ENCODE measurements around the gene ESRRA. TPM values are rescaled to one million over a fixed set of nuclear protein-coding genes. Genes with fewer than 3 reads are reported as not detected.

Gene ESRRA
- total RNA-seq, 2 experiments from 2014 or later = 10.9 to 12.0 TPM

- no peak for TF ChIP-seq CTCF (IDR thresholded peaks at IDR 0.05)
- Histone ChIP-seq H3K4me3 (ENCODE audit: low read length) (peak overlapping the region; percentile 92), H3K27ac (ENCODE audit: low read depth in 1 of 2, low read length in 2 of 2) (peak overlapping the region; percentile 84 to 93), H3K27me3 (ENCODE audit: control insufficient read depth in 1 of 2, insufficient read depth in 2 of 2, low read length in 2 of 2) (peaks cover 30 to 31% of the 10 kb centered on the region in 2 experiments), H3K4me1 (ENCODE audit: insufficient read depth, low read length) (peaks cover 60% of the 10 kb centered on the region), H3K9me3 (ENCODE audit: control insufficient read depth in 1 of 2, insufficient read depth in 1 of 2, low read length in 2 of 2) (peaks cover 0 to 20% of the 10 kb centered on the region in 2 experiments), H3K36me3 (ENCODE audit: insufficient read depth, low read length) (peaks cover 5% of the 10 kb centered on the region)
- intact Hi-C loops (cut with DNase I, micrococcal nuclease) = loop anchor here (1.0 to 10.0 kb wide), 10 partner anchors 19 to 467 kb away; partner anchors contain the start of genes FKBP2 (in 1 of the 2), GPR137 (in 1 of the 2), MARK2 (in 1 of the 2) and PLCB3 (in 1 of the 2)
- H3K27ac Mint-ChIP-seq = peak overlapping the region; percentile 96
- CTCF ChIA-PET = interaction anchor here (0.6 to 6.0 kb wide), 16 partner anchors 14 to 443 kb away, joined by 3 to 123 read pairs (median 8); partner anchors contain the start of genes BAD, FERMT3, GPR137 and NUDT22
- peaks cover 7% of the 10 kb centered on the region for H3K36me3 Mint-ChIP-seq (ENCODE audit: low read depth)
- H3K4me1 Mint-ChIP-seq (ENCODE audit: low read depth) = peaks cover 42% of the 10 kb centered on the region
- no peak for ATAC-seq (ENCODE audit: poor library complexity)
- DNase-seq = no peak
- POLR2A ChIA-PET = interaction anchor here (0.7 to 7.6 kb wide), 14 partner anchors 13 to 1576 kb away, joined by 3 to 105 read pairs (median 8); partner anchors contain the start of genes BAD, FERMT3, FKBP2 and GPR137
- H3K27me3 Mint-ChIP-seq = peaks cover 37% of the 10 kb centered on the region
- H3K9me3 Mint-ChIP-seq = no peaks in the 10 kb centered on the region
- peak overlapping the region; percentile 98 for H3K4me3 Mint-ChIP-seq
Observed at GRCh38 chr11:64304032-64304315, 1.4 kb upstream of the ESRRA start.

- peak; percentile 88 to 98 (median 94) for DNase-seq
- ATAC-seq (ENCODE audit: poor library complexity) = peak; percentile 27
- ChIA-PET POLR2A (interaction anchor here (0.7 to 7.6 kb wide), 15 partner anchors 12 to 119 kb away, joined by 3 to 105 read pairs (median 8); partner anchors contain the start of genes BAD, CCDC88B, FERMT3 and FKBP2), CTCF (interaction anchor here (0.6 to 6.0 kb wide), 30 partner anchors 13 to 1448 kb away, joined by 3 to 123 read pairs (median 5); partner anchors contain the start of genes BAD, CCDC88B, FERMT3 and GPR137)
- H3K4me3 Mint-ChIP-seq = peak overlapping the region; percentile 98
- peak overlapping the region; percentile 84 to 93 for H3K27ac ChIP-seq (ENCODE audit: low read depth in 1 of 2, low read length in 2 of 2)
- H3K4me1 ChIP-seq (ENCODE audit: insufficient read depth, low read length) = peaks cover 55% of the 10 kb centered on the region
- TF ChIP-seq CTCF (IDR thresholded peaks at IDR 0.05) = peak; percentile 92
- no peaks in the 10 kb centered on the region for H3K9me3 Mint-ChIP-seq
- peaks cover 5% of the 10 kb centered on the region for H3K36me3 ChIP-seq (ENCODE audit: insufficient read depth, low read length)
- peak overlapping the region; percentile 92 for H3K4me3 ChIP-seq (ENCODE audit: low read length)
- peak overlapping the region; percentile 96 for H3K27ac Mint-ChIP-seq
- intact Hi-C loops (cut with DNase I, micrococcal nuclease) = loop anchor here (1.0 to 10.0 kb wide), 13 partner anchors 13 to 467 kb away; partner anchors contain the start of genes CCDC88B (in 2 of the 2), FKBP2 (in 1 of the 2), GPR137 (in 1 of the 2) and MARK2 (in 1 of the 2)
- H3K27me3 Mint-ChIP-seq = peaks cover 34% of the 10 kb centered on the region
- peaks cover 25 to 26% of the 10 kb centered on the region in 2 experiments for H3K27me3 ChIP-seq (ENCODE audit: control insufficient read depth in 1 of 2, insufficient read depth in 2 of 2, low read length in 2 of 2)
- peaks cover 7% of the 10 kb centered on the region for H3K36me3 Mint-ChIP-seq (ENCODE audit: low read depth)
- H3K9me3 ChIP-seq (ENCODE audit: control insufficient read depth in 1 of 2, insufficient read depth in 1 of 2, low read length in 2 of 2) = peaks cover 0 to 20% of the 10 kb centered on the region in 2 experiments
- peaks cover 42% of the 10 kb centered on the region for H3K4me1 Mint-ChIP-seq (ENCODE audit: low read depth)
Observed at GRCh38 chr11:64304316-64305072, 830 bp upstream of the ESRRA start.
